ENCODE measurements around the gene NCOR1. TPM values are rescaled to one million over a fixed set of nuclear protein-coding genes. Genes with fewer than 3 reads are reported as not detected.

The NCOR1 gene
- total and polyA plus RNA-seq, 9 of the 15 experiments (the other 6 are each of a cell fraction or from before 2014, with no cell fraction given): 20.2 to 66.5 (median 50.9) TPM

DNA sequence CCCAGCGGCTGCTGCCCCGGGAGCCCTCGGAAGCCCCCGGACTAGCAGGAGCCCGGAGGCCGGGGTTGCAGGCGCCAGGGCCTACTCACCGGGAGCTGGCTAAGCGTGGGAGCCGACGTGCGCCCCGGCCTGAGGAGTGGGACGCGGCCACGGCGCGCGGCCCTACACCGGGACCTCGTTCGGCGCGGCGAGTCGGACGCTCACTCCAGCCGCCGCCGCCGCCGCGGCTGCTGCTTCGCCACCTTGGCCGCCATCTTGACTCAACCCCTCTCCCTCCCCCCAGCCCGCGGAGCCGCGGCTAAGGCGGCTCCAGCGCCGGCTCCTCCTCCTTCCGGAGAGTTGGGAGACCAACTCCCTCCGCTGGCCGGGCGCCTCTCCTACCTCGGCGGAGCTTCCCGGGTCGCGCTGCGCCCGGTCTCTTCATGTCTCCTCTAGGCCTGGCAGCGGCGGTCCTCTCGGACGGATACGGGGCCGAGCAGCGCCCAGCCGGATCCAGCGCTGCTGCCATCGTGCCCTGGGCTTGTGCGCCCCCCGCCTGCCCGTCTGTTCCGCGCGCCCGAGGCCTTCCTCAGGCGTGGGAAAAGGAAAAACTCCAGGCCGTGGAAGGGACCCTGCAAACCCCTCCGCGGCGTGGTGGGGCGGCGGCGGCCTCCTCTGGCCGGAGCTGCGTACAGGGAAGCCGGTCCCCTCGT lies at the start of gene NCOR1 (continued):
- TF ChIP-seq, protein P1, sequence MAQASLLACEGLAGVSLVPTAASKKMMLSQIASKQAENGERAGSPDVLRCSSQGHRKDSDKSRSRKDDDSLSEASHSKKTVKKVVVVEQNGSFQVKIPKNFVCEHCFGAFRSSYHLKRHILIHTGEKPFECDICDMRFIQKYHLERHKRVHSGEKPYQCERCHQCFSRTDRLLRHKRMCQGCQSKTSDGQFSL (CRISPR knock-in tag; IDR thresholded peaks at IDR 0.05): no peak
- TF ChIP-seq, protein P1 (tag; IDR thresholded peaks at IDR 0.05): no peak
- TF ChIP-seq DIDO1 (tag; IDR thresholded peaks at IDR 0.05; ENCODE audit: low read depth) (no peak), ZNF12 (CRISPR knock-in tag; IDR thresholded peaks at IDR 0.05) (no peak; the same call in 1 of the 2 replicates), SOX6 (IDR thresholded peaks at IDR 0.05) (peak; percentile 20; the same call in 1 of the 2 replicates), RBBP5 (IDR thresholded peaks at IDR 0.05; ENCODE audit: borderline replicate concordance, insufficient read depth, low read length, poor library complexity, severe bottlenecking) (peak; percentile 63), PCBP1 (IDR thresholded peaks at IDR 0.05; ENCODE audit: low read depth, low read length, poor library complexity, severe bottlenecking) (peak; percentile 41), EP400 (IDR thresholded peaks at IDR 0.05) (peak; percentile 69; the same call in 1 of the 2 replicates), ZNF785 (CRISPR knock-in tag; IDR thresholded peaks at IDR 0.05) (no peak), ATF7 (IDR thresholded peaks at IDR 0.05) (peak; percentile 28; the same call in 1 of the 2 replicates), ZBTB7A (IDR thresholded peaks at IDR 0.05; ENCODE audit: borderline replicate concordance, control insufficient read depth, low read depth, low read length) (peak; percentile 23; the same call in 1 of the 2 replicates), ZNF124 (CRISPR knock-in tag; IDR thresholded peaks at IDR 0.05) (no peak), RNF2 (IDR thresholded peaks at IDR 0.05) (peak; percentile 36; the same call in 1 of the 2 replicates), GTF2F1 (IDR thresholded peaks at IDR 0.05; ENCODE audit: low read depth, low read length) (peak; percentile 65; the same call in 1 of the 2 replicates), HDAC1 (IDR thresholded peaks at IDR 0.05) (peak in 1 of 2 experiments; percentile 46; a peak in 1 of 4 replicates), ELF4 (CRISPR knock-in tag; IDR thresholded peaks at IDR 0.05) (no peak), POLR2A (conservative IDR thresholded peaks at IDR 0.05) (peak; percentile 90), ZFP30 (CRISPR knock-in tag; IDR thresholded peaks at IDR 0.05; ENCODE audit: borderline replicate concordance) (no peak), PHF8 (IDR thresholded peaks at IDR 0.05; ENCODE audit: borderline replicate concordance, low read length) (peak; percentile 85), POLR2H (tag; IDR thresholded peaks at IDR 0.05; ENCODE audit: low read depth) (peak; percentile 85; the same call in 1 of the 2 replicates)
- TF ChIP-seq, protein P2, sequence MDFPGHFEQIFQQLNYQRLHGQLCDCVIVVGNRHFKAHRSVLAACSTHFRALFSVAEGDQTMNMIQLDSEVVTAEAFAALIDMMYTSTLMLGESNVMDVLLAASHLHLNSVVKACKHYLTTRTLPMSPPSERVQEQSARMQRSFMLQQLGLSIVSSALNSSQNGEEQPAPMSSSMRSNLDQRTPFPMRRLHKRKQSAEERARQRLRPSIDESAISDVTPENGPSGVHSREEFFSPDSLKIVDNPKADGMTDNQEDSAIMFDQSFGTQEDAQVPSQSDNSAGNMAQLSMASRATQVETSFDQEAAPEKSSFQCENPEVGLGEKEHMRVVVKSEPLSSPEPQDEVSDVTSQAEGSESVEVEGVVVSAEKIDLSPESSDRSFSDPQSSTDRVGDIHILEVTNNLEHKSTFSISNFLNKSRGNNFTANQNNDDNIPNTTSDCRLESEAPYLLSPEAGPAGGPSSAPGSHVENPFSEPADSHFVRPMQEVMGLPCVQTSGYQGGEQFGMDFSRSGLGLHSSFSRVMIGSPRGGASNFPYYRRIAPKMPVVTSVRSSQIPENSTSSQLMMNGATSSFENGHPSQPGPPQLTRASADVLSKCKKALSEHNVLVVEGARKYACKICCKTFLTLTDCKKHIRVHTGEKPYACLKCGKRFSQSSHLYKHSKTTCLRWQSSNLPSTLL (IDR thresholded peaks at IDR 0.05): no peak
- TF ChIP-seq, protein P3, sequence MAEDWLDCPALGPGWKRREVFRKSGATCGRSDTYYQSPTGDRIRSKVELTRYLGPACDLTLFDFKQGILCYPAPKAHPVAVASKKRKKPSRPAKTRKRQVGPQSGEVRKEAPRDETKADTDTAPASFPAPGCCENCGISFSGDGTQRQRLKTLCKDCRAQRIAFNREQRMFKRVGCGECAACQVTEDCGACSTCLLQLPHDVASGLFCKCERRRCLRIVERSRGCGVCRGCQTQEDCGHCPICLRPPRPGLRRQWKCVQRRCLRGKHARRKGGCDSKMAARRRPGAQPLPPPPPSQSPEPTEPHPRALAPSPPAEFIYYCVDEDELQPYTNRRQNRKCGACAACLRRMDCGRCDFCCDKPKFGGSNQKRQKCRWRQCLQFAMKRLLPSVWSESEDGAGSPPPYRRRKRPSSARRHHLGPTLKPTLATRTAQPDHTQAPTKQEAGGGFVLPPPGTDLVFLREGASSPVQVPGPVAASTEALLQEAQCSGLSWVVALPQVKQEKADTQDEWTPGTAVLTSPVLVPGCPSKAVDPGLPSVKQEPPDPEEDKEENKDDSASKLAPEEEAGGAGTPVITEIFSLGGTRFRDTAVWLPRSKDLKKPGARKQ (CRISPR knock-in tag; IDR thresholded peaks at IDR 0.05): no peak
